C4-2B (cell line): ENCODE results near the gene CCDC34.

Experiments used
- CTCF ChIP-seq: fragments of 450-650 bp; conservative IDR thresholded peaks from 2 replicates; pipeline ENCODE4 v1.5.1; 2017; ENCODE audit warnings: mild to moderate bottlenecking
- ZFX ChIP-seq: fragments of 450-650 bp; IDR thresholded peaks from 2 replicates; pipeline ENCODE4 v1.6.1; 2017

- TF ChIP-seq CTCF (no peak), ZFX (no peak)
Observed at GRCh38 chr11:27291954-27292636, 70.9 kb downstream of the CCDC34 start.
